T-helper 2 cell (primary cell): ENCODE results near the gene TICAM1.
"Not testable (repeated sequence)": the region's sequence is repeated elsewhere in the genome, so short reads cannot be mapped to it uniquely, and the experiment has no call there.

Experiments
- DNase-seq, 5 experiments: peaks; one replicate each; pipeline versions ENCODE4 v3.0.0 to v3.0.0-alpha.2; 2012 to 2022
- total RNA-seq, 2 donors: gene quantifications; one replicate each; lab custom pipeline; 2026; lab: John Stamatoyannopoulos, UW

Gene TICAM1
- 7.5 to 11.2 reads per million in 2 donors for total RNA-seq

GRCh38 chr19:4831304-4831978, at the start of gene TICAM1:
TSS of gene TICAM1 (minus strand) at chr19:4831712. CDS start at chr19:4818377, 13,335 bp downstream.
- peak; percentile 73 to 84 (median 80) for DNase-seq

DNA sequence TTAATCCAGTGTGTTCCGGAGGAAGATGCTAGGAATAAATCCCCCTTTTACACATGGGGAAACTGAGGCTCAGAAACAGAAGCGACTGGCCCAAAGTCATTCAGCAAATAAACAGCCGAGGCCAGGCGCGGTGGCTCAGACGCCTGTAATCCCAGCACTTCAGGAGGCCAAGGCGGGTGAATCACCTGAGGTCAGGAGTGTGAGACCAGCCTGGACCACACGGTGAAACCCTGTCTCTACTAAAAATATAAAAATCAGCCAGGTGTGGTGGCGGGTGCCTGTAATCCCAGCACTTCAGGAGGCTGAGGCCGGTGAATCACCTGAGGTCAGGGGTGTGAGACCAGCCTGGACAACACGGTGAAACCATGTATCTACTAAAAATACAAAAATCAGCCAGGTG, 47.5 kb upstream of the TICAM1 start:
- DNase-seq, result no peak

- DNase-seq, result no peak
Measured at GRCh38 chr19:4878491-4878968, 47.0 kb upstream of the TICAM1 start.

DNA sequence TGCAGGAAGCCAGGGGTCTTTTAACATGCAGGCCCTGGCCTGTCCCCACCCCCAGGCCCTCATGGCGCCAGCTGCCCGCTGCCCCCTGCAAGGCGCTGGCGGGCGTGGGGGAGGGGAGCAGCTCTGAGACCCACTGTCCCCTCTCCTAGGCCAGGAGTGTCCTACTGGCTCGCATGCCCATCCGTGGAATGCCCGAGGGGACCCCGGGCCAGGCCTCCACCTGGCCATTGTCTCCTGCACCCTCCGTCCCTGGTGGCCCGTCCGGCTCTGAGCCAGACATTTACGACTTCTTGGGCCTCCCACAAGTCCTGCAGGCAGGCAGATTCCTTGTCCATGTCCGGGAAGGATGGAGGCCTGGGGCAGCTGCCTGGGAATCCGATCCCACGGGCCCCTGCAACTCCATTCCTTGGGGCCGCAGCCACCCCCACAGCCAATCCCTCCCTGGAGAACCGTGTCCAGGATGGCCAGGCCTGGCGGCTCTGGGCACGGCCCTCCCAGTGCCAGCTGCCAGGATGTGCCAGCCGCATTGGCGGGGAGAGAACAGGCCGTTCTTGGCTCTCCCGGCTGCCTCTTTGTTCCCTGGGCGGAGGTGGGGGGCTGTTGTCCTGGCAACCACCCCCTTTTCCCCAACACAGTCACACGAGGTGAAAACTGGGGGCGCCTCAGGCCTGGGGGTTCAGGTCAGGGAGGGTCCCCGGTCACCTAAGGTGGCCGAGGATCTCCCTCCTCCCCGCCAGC, 46.4 kb upstream of the TICAM1 start:
- DNase-seq, result no peak

GRCh38 chr19:4873930-4874329, 42.4 kb upstream of the TICAM1 start:
- DNase-seq, result no peak

DNA sequence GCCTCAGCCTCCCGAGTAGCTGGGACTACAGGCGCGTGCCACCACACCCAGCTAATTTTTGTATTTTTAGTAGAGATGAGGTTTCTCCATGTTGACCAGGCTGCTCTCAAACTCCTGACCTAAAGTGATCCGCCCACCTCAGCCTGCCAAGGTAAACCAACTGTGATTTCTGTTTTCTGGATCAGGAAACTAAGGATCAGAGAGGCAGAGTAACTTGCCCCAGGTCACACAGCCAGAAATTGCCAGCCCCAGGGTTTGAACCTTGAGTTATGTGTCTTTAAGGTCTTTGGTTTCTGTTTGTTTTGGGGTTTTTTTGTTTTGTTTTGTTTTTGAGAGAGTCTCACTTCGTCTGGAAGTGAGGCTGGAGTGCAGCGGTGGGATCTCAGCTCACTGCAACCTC, 40.2 kb upstream of the TICAM1 start:
- no peak for DNase-seq

GRCh38 chr19:4870025-4870700, 38.7 kb upstream of the TICAM1 start:
- DNase-seq, result no peak

DNA sequence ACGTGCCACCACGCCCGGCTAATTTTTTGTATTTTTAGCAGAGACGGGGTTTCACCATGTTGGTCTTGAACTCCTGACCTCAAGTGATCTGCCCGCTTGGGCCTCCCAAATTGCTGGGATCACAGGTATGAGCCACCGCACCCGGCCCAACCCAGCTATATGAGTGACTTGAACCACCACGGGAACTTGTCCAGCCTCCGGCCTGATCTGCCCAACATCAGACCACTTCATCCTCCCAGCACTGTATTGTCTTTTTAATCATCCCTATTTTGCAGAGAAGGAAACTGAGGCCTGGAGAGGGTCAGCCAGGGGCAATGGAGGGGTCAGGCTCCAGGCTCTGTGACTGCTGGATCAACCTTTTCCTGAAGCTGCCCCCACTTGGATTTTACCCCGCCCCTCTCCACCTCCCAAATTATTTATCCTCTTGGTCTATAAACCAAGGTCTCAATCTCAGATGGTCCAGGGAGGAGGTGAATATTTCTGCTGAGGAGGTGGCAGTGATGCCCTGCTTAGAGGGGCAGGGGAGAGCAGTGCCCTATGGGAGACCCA, 36.8 kb upstream of the TICAM1 start:
- DNase-seq, result no peak

DNA sequence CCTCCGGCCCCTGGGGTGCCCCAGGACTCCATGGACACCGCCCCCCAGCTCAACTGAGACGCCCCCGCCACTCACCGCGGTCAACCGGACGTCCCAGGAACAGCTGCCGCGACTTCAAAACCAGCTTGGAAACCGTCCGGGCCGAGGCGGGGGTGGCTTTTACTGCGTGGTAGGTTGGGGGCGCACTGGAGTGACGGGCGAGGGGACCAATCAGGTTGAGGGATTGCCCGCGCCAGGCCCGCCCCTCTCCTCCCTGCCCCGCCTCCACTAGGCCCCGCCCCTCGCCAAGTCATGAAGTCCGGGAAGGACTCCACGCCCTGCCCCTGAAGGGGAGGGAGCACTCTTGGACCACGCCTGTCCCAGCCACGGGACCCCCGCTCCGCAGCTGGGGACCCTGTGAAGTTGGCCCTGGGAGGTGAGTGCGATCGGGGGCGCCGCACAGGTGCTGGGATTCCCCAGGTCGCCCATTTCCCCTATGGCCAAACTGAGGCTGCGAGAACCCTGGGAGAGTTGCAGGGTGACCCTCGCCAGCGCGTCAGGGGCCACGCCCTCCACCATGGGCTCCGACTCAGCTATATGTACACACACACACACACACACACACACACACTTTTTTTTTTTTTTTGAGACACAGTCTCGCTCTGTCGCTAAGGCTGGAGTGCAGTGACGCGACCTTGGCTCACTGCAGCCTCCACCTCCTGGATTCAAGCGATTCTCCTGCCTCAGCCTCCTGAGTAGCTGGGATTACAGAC, 36.2 kb upstream of the TICAM1 start, which contains the start of gene PLIN3:
Gene PLIN3, minus strand, starts transcription at position 134 of the 752 bp plus-strand sequence. CDS start 6,273 bp downstream, outside the sequence.
- DNase-seq, result peak; percentile 67 to 92 (median 87)

GRCh38 chr19:4866595-4867424, 35.3 kb upstream of the TICAM1 start:
- peak; percentile 14 to 58 (median 31) for DNase-seq

DNA sequence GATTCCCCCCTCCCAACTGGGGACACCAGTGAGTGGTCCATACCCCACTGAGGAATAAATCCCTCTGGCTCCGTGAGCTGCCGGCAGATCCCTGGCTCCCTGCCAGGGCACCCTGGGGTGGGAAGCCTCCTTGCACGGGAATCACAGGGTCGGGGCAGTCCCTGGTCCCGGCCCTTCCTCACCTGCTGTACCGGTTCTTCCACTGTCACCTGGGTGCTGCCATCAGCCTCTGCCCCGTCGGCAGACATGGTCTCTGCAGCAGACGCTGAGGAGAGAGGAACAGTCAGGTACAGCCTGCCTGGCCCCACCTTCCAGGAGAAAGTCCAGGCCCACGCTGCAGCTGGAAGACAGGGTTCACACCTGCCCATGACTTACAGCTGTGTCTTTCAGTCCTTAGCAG, 29.6 kb upstream of the TICAM1 start:
- no peak for DNase-seq

DNA sequence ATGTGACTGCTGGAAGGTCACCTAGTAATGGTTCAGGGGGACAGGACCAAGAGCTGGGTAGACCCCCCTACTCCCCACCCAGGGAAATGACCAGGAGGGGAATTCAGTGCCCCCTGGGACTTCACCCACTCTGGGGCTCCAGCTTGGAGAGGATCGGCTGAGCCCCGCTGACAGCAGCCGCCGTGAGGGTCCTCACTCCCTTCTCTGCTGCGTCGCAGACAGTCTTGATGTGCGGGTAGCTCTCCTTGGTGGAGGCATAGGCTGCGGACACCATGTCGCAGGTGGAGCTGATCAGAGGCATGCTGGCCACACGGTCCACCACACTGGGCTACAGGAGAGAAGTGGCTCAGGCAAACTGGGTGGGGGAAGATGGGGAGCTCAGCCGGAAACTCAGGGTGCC, 28.2 kb upstream of the TICAM1 start:
- no peak for DNase-seq

DNA sequence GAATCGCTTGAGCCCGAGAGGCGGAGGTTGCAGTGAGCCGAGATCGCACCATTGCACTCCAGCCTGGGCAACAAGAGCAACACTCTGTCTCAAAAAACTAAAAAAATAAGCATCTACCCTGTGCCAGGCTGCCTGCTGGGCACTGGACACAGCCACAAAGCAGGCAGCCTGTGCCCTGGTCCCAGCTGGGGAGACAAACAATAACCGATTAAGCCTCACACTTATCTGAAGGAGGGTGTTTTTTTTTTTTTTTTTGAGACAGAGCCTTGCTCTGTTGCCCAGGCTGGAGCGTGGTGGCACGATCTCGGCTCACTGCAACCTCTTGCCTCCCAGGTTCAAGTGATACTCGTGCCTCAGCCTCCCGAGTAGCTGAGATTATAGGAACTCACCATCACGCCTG, 25.0 kb upstream of the TICAM1 start:
- DNase-seq, result not testable (repeated sequence)

- DNase-seq, result not testable (repeated sequence)
Measured at GRCh38 chr19:4853506-4853905, 22.0 kb upstream of the TICAM1 start.

DNA sequence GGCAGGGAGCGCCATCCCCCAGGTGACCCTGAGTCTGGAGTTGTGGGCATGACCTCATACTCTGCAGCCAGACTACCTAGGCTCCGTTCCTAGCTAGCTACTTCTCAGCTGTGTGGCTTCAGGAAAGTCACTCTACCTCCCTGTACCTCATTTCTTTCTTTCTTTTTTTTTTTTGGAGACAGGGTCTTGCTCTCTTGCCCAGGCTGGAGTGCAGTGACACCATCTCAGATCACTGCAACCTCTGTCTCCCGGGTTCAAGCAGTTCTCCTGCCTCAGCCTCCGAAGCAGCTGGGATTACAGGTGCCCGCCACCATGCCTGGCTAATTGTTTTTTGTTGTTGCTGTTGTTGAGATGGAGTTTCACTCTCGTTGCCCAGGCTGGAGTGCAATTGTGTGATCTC, 21.0 kb upstream of the TICAM1 start:
- DNase-seq, result no peak

DNA sequence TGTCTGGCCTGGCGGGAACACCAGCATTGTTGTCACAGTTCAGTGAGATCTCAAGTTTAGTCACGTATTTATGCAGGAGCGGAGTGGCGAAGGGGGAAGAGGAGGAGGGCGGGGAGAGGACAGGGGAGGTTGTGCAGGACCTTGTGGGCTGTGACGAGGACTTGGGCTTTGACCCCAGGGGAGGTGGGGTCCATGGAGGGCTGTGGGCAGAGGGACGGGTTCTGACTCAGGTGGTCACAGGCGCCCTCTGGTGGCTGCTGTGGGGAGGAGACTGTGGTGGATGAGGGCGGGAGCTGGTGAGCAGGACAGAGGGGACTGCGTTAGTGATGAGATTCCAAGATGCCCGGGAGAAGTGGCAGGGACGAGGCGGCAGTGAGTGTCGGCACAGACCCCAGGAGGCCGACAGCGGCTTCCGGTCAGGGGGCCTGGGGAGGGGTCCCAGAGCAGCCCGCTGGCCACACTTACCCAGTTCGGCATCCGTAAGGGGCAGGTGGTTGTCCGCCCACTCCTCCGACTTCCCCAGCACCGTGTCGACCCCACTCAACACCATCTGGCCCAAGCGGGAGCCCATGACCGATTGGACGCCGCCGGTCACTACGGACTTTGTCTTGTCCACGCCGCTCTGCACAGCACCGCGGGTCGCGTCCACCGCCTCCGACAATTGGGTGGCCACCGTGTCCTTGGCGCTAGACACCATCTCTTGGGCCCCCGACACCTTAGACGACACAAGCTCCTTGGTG, 20.2 kb upstream of the TICAM1 start:
- DNase-seq, result peak; percentile 40 to 69 (median 57)

DNA sequence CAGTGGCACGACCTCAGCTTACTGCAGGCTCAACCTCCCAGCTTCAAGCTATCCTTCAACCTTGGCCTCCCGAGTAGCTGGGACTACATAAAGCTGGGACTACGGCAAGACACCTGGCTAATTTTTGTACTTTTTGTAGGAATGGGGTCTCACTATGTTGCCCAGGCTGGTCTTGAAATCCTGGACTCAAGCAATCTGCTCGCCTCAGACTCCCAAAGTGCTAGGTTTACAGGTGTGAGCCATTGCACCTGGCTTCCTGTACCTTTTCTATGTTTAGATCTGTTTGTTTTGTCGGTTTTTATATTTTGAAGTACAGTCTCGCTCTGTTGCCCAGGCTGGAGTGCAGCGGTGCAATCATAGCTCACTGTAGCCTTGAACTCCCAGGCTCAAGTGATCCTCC, 17.5 kb upstream of the TICAM1 start:
- DNase-seq, result no peak

DNA sequence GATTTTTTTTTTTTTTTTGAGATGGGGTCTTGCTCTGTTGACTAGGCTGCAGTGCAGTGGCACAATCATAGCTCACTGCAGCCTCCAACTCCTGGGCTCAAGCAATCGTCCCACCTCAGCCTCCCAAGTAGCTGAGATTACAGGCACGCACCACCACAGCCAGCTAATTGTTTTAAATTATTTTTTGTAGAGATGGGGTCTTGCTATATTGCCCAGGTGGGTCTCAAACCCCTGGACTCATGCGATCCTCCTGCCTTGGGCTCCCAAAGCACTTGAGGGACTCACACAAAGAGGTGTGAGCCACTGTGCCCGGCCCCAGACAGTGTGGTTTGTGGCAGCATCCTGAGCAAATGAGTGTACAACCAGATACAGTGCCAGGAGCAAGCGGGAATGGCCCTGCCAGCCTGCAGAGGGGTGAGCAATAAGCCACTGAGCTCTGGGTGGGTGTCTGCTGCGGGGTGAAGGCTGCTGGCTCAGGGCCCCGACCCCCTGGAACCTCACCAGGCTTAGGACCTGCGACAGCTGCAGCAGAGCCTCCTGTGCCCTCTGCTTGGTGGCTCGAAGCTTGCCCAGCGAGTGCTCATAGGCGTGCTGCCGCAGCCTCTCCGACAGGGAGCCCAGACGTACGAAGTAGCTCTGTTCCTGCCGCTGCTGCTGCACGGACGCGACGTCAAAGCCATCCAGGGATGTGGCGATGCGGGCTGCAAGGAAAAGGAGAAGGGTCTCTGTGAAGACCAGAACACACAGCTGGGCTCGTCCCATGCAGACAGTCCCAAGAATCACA, 15.9 kb upstream of the TICAM1 start:
- DNase-seq, result no peak

DNA sequence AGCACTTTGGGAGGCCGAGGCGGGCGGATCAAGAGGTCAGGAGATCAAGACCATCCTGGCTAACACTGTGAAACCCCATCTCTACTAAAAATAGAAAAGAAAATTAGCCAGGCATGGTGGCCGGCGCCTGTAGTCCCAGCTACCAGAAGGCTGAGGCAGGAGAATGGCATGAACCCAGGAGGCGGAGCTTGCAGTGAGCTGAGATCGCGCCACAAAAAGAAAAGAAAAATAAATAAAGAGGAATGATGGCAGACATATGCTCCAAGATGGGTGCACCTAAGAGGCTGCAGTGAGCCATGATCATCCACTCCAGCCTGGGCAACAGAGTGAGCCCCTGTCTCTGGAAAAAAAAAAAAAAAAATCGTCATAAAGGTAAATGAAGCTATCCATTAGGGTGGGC, 14.5 kb upstream of the TICAM1 start:
- not testable (repeated sequence) for DNase-seq
